Measurements from ENCODE around the gene TMA7. TPM values are rescaled to one million over a fixed set of nuclear protein-coding genes. Genes with fewer than 3 reads are reported as not detected.

The TMA7 gene
- total and polyA plus RNA-seq, 10 of the 15 experiments (the other 5 are each of a cell fraction or from before 2014, with no cell fraction given) = 319 to 1,760 (median 752) TPM

DNA sequence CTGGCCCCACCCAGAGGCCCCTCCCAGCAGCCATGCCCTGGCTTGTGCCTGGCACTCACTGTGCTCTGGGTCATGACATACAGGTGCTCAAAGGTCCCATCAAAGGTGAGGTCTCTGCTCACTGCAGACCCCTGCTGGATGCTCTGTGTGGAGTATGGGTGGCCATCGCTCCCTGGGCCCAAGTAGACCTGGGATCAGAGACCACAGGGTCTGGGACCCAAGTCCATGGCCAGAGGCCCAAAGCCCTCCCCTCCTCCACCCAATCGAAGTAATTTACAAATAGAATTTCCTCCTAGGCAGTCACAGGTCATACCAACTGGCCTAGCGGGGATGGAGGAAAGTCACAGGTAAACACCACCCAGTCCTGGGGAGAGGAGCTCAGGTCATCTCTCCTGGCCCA lies 17.8 kb upstream of the TMA7 start:
- in situ Hi-C loops (cut with MboI) (no loop called here), intact Hi-C loops (cut with micrococcal nuclease; ENCODE audit: unreplicated experiment) (no loop called here)
- Histone ChIP-seq H3K4me1 (ENCODE audit: control insufficient read depth, insufficient read depth, low read length) (peaks cover 10% of the 10 kb centered on the region), H2AFZ (ENCODE audit: control insufficient read depth, low read depth, low read length) (no peak overlapping the region), H3K79me2 (ENCODE audit: control insufficient read depth, insufficient read depth, low read length) (no peaks in the 10 kb centered on the region), H3K27ac (ENCODE audit: control insufficient read depth, insufficient read depth) (no peak overlapping the region), H3K4me3 (no peak overlapping the region), H3K27me3 (replicated peaks in 1 of 2; ENCODE audit: control insufficient read depth in 2 of 2, insufficient read depth in 2 of 2, low read length in 1 of 2) (no peaks in the 10 kb centered on the region), H3K36me3 (ENCODE audit: control insufficient read depth in 2 of 2, insufficient read depth in 2 of 2, low read length in 1 of 2) (no peaks in the 10 kb centered on the region), H3K9ac (ENCODE audit: control insufficient read depth, insufficient read depth, low read length) (no peak overlapping the region), H3K9me3 (replicated peaks; ENCODE audit: control insufficient read depth, insufficient read depth, low read length) (no peaks in the 10 kb centered on the region), H3K4me2 (ENCODE audit: control insufficient read depth, insufficient read depth) (no peak overlapping the region), H4K20me1 (ENCODE audit: control insufficient read depth, insufficient read depth) (no peaks in the 10 kb centered on the region)
- ChIA-PET SMC1A (ENCODE audit: uncharacterized antibody, unreplicated experiment) (interaction anchor here (1.2 kb wide), 1 partner anchor 21 kb away, joined by 4 read pairs; no protein-coding TSS in a partner anchor), RAD21 (ENCODE audit: unreplicated experiment) (interaction anchor here (1.7 kb wide), 1 partner anchor 14 kb away, joined by 9 read pairs; no protein-coding TSS in a partner anchor), POLR2A (no interaction called here), CTCF (interaction anchor here (0.6 to 2.9 kb wide), 6 partner anchors 14 to 137 kb away, joined by 3 to 29 read pairs (median 4); partner anchors contain the start of gene CCDC51)
- FAIRE-seq (peak; percentile 59), DNase-seq (ENCODE audit: low read depth, low spot score) (no peak), ATAC-seq (peak; percentile 22; the same call in 1 of the 3 replicates)
- WGBS (ENCODE audit: insufficient coverage, insufficient replicate concordance, low lambda C conversion rate, missing lambda C conversion rate) = 22% methylated on average over 3 of the region's 3 CpGs
- TF ChIP-seq RB1 (IDR thresholded peaks at IDR 0.05; ENCODE audit: borderline replicate concordance) (no peak), CHD1 (IDR thresholded peaks at IDR 0.05; ENCODE audit: low read depth, low read length) (no peak), YBX1 (IDR thresholded peaks at IDR 0.05) (no peak), BMI1 (IDR thresholded peaks at IDR 0.05; ENCODE audit: borderline replicate concordance) (no peak), TAF1 (IDR thresholded peaks at IDR 0.05; ENCODE audit: borderline replicate concordance, low read depth, low read length) (no peak)
- TF ChIP-seq, protein P1, sequence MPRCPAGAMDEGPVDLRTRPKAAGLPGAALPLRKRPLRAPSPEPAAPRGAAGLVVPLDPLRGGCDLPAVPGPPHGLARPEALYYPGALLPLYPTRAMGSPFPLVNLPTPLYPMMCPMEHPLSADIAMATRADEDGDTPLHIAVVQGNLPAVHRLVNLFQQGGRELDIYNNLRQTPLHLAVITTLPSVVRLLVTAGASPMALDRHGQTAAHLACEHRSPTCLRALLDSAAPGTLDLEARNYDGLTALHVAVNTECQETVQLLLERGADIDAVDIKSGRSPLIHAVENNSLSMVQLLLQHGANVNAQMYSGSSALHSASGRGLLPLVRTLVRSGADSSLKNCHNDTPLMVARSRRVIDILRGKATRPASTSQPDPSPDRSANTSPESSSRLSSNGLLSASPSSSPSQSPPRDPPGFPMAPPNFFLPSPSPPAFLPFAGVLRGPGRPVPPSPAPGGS (IDR thresholded peaks at IDR 0.05; ENCODE audit: borderline replicate concordance, insufficient read depth, low read depth, low read length, poor library complexity, severe bottlenecking) = no peak
- TF ChIP-seq, protein P2, sequence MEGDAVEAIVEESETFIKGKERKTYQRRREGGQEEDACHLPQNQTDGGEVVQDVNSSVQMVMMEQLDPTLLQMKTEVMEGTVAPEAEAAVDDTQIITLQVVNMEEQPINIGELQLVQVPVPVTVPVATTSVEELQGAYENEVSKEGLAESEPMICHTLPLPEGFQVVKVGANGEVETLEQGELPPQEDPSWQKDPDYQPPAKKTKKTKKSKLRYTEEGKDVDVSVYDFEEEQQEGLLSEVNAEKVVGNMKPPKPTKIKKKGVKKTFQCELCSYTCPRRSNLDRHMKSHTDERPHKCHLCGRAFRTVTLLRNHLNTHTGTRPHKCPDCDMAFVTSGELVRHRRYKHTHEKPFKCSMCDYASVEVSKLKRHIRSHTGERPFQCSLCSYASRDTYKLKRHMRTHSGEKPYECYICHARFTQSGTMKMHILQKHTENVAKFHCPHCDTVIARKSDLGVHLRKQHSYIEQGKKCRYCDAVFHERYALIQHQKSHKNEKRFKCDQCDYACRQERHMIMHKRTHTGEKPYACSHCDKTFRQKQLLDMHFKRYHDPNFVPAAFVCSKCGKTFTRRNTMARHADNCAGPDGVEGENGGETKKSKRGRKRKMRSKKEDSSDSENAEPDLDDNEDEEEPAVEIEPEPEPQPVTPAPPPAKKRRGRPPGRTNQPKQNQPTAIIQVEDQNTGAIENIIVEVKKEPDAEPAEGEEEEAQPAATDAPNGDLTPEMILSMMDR (IDR thresholded peaks at IDR 0.05 in 2 of 3, conservative IDR thresholded peaks at IDR 0.05 in 1 of 3; ENCODE audit: control insufficient read depth in 2 of 3, extremely low read depth in 1 of 3, insufficient read depth in 1 of 3, low read depth in 3 of 3, low read length in 3 of 3) = peak; percentile 6 to 23 (median 17); a peak in 1 of 6 replicates
- TF ChIP-seq, protein P3, sequence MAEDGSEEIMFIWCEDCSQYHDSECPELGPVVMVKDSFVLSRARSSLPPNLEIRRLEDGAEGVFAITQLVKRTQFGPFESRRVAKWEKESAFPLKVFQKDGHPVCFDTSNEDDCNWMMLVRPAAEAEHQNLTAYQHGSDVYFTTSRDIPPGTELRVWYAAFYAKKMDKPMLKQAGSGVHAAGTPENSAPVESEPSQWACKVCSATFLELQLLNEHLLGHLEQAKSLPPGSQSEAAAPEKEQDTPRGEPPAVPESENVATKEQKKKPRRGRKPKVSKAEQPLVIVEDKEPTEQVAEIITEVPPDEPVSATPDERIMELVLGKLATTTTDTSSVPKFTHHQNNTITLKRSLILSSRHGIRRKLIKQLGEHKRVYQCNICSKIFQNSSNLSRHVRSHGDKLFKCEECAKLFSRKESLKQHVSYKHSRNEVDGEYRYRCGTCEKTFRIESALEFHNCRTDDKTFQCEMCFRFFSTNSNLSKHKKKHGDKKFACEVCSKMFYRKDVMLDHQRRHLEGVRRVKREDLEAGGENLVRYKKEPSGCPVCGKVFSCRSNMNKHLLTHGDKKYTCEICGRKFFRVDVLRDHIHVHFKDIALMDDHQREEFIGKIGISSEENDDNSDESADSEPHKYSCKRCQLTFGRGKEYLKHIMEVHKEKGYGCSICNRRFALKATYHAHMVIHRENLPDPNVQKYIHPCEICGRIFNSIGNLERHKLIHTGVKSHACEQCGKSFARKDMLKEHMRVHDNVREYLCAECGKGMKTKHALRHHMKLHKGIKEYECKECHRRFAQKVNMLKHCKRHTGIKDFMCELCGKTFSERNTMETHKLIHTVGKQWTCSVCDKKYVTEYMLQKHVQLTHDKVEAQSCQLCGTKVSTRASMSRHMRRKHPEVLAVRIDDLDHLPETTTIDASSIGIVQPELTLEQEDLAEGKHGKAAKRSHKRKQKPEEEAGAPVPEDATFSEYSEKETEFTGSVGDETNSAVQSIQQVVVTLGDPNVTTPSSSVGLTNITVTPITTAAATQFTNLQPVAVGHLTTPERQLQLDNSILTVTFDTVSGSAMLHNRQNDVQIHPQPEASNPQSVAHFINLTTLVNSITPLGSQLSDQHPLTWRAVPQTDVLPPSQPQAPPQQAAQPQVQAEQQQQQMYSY (CRISPR knock-in tag; IDR thresholded peaks at IDR 0.05) = no peak
- no TSS peak for BruUV-seq (replicated peaks)

Data from GM12878 (cell line).